Epithelial cell of prostate (primary cell): ENCODE data around the gene ADGRD1.
"Not testable (repeated sequence)": the region's sequence is repeated elsewhere in the genome, so short reads cannot be mapped to it uniquely, and the experiment has no call there.

Experiments used
- DNase-seq: peaks from one replicate; pipeline ENCODE4 v3.0.0-alpha.2; 2011; ENCODE audit warnings: low read depth, low spot score
- H3K27ac ChIP-seq: fragments of 450-650 bp; 2 replicates; pipeline ENCODE4 v1.5.1; 2017; ENCODE audit warnings: mild to moderate bottlenecking

ADGRD1 gene

DNA sequence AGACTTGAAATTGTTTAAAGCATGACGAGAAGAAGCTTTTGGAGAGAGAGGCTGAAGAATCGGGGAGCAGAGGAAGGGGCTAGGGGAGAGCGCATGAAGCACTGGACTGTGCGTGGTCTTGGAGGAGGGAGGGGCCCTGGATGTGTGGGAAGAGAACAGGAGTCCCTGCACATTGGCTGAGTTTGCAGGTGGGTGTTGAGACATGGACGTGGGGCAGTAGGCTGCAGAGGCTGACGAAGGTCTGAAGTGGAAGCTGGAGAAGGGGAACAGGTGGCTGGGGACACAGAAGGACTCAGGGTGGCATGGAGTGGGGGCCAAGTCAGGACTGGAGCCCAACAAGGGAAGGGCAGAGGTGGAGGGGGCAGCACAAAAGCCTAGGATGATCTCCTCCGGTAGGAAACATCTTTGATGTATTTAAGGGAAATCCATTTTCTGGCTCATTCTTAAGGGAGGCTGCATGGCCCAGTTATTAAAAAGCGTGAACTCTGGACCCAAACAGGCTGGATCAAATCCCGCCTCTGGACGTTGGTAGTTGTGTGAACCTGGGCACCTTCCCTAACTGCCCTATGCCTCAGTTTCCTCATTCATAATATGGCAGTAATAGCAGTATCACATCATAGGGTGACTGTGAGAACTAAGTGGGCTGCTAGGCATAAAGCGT lies 29.0 kb downstream of the ADGRD1 start:
- H3K27ac ChIP-seq = no peak overlapping the region
- no peak for DNase-seq

DNA sequence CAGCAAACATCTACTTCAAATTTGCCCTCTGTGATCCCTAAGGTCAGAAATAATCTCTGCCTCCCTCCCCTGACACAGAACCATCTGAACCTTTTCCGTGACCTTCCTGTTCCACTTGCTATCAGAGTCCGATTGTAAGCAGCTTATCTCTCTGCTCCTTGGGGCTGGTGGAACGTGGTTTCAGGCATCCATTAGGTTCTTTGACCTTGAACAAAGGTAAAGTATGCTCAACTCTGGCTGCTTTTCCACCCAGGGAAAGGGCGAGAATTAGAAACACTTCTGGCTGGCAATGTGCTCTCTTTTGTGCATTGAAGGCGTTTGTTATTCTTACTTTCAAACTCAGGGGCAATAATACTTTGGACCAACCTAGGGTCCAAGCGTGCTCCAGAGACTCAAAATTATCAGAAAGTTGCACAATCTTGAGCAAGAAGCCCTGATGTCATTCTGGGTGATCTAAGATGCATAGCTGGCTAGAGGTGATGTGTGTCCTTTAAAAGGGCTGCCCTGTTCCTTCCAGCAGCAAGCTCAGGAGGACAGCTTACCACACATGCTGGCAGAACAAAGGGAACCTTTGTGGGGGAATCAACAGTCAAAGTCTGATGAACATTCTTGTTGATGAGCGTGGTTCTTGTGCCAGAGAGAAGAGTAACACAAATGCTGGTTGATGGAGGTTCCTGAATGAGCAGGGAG lies 29.8 kb downstream of the ADGRD1 start:
- no peak overlapping the region for H3K27ac ChIP-seq
- no peak for DNase-seq

DNA sequence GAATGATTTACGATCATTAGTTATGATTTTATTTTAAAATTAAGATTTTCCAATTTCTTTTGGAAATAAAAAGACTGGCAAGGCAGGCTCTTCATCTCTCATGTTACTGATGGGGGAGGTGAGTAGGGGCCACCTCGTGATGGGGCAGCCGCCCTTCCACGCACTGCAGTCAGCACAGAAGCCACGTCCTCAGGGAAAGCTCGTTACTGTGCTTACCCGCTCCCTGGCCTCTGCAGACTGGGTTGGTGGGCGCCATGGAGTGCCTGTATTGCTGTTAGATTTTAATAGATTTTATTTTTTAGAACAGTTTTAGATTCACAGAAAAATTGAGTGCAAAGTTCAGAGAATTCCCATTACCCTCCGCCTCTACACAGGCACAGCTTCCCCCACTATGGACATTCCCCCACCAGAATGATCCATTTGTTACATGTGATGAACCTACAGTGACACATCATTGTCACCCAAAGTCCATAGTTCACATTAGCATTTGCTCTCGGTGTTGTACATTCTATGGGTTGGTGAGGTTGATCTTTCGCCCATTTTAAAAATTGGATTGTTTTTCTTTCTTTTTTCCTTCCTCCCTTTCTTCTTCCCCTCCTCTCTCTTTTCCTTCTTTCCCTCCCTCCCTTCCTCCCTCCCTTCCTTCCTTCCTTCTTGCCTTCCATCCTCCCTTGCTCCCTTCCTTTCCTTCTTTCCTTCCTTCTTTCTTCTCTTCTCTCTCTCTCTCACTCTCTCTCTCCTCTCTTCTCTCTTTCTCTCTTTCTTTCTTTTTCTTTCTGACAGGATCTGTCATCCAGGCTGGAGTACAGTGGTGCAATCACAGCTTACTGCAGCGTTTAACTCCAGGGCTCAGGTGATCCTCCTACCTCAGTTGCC lies 30.7 kb downstream of the ADGRD1 start:
- no peak overlapping the region for H3K27ac ChIP-seq
- DNase-seq = no peak

DNA sequence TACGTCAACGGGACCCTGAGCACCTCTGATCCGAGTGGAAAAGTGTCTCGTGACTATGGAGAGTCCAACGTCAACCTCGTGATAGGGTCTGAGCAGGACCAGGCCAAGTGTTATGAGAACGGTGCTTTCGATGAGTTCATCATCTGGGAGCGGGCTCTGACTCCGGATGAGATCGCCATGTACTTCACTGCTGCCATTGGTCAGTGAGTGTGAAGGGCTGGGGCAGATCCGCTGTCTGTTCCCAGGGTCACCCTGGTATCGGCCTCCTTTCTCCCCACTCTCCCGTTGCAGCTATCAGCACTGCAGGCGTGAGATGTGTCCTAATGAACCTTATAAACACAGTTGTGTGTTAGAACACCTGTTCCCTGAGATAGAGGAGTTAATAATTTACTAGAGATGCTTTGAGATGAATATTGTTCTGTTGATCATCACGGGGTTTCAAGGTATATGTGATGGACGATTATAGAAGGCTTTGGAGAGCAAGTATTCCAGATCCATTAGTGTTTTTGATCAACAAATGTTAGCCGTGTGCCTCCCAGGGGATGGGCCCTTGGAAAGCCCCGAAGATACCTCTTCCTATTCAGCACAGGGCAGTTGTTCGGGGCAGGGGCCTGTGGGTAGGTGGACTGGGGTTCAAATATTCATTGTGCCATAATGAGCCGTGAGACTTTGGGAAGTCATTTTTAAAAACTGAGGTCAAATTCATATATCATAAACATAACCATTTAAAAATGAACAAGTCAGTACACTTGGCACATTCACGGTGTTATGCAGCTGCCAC lies 33.6 kb downstream of the ADGRD1 start:
- H3K27ac ChIP-seq = no peak overlapping the region
- no peak for DNase-seq

DNA sequence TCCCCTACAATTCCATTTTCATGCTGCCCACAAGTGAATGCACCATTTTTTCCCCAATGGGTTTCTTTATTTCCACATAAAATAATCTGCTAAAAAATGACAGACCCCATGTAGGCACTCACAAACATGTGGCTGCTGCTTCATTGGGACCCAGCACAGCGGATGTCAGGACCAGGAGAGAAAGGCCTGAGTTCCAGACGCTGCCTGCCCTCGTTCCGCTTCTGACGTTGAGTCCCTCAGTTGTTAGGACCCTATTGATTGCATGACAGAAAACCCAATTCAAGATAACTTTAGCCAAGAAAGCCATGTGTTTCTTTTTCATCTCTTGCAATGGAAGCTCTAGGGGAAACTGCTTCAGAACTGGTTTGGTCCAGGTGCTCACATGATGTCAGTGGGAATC lies 34.6 kb downstream of the ADGRD1 start:
- no peak for DNase-seq
- no peak overlapping the region for H3K27ac ChIP-seq

DNA sequence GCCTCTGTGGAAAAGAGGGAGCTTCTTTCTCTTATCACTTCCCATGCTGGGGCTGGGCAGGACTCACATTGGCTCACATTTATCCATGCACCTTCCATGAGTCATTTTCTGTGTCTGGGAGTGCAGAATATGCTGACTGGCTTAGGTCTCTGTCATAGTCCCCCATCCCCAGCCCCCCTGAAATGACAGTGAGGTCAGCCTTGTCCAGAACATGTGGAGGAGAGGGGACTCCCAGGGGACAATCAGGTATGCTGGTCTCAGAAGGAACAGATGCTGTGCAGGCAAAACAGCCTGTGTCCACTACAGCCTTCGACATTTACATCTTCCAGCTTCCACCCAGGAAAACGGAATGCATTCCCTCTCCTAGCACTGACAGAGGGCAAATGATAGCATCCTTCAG lies 35.0 kb downstream of the ADGRD1 start:
- no peak overlapping the region for H3K27ac ChIP-seq
- no peak for DNase-seq

DNA sequence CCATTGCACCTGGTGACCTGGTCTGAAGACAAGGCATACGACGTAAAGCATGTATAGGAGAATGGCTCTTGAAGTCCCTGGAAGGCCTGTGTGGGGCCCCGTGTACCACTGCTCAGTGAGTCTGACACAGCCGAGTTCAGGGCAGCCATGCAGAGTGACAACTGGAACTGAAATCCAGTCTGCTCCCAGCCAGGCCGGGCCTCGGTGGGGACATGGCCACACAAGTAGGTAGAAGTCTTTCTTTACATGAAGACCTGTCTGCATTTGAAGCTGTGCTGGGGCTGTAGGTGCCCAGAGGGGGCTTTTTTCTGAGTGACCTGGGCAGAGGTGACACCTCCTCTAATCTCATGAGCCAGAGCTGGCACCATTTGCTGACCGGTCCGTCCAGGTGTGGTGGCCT lies 35.7 kb downstream of the ADGRD1 start:
- DNase-seq = no peak
- no peak overlapping the region for H3K27ac ChIP-seq

DNA sequence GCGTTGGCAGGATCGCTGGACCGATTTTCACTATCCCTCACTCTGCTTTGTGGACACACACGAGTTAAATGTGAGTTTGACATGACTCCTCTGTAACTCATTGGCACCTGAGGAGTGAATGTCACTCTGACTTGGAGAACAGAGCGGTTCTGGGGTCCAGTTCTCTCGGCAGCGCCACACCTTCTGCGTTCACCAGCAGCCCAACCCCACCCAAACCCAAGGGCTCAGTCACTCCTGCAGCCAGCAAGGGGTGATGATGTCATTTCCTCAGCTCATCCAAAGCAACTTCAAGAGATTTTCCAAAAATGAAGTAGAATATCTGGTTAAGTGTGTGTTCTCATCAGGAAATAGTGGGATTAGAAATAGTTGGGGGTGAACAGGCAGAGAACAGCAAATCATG lies 36.3 kb downstream of the ADGRD1 start:
- no peak overlapping the region for H3K27ac ChIP-seq
- no peak for DNase-seq

DNA sequence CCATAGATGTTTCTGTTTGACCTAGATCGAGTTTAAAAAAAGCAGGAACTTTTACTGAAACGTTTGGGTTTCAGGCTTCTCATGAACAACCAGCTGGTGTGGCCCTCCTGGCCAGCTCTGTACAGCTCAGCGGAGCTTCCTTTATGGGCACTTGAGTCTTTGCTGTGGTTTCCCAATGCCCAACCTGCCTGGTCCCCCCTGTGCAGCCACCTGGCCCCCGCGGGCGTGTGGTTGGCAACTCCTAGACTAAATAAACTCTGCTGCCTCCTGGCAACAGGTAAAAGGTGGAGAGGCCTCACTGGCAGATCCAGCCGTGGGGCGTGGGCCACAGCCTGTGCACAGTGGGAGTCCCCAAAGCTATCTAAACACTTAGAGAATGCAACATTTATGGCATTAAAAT lies 38.7 kb downstream of the ADGRD1 start:
- no peak for DNase-seq
- H3K27ac ChIP-seq = no peak overlapping the region

DNA sequence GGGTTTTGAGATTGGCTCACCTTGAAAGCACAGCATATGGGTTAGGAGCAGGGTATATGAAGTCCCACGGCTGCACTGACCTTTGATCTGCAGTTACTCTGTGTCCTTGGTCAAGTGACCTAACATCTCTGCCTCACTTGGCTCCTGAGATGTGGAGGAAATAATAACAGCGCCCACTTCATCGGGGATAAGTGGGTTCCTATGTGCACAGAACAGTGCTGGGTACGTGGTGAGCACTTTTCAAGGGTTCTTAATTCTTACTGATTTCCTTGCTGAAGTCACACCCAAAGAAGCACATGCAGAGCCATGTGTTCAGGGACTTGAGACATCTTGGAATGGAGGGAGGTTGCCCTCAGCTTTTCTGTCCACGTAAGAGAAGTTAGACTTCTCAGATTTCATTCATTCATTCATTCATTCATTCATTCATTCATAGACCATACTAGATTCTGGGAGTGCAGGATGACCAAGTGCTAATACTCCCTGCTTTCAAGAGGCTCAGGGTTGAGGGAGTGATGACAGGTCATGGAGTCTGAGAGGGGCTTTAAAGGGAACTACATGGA lies 39.4 kb downstream of the ADGRD1 start:
- H3K27ac ChIP-seq = no peak overlapping the region
- DNase-seq = no peak

DNA sequence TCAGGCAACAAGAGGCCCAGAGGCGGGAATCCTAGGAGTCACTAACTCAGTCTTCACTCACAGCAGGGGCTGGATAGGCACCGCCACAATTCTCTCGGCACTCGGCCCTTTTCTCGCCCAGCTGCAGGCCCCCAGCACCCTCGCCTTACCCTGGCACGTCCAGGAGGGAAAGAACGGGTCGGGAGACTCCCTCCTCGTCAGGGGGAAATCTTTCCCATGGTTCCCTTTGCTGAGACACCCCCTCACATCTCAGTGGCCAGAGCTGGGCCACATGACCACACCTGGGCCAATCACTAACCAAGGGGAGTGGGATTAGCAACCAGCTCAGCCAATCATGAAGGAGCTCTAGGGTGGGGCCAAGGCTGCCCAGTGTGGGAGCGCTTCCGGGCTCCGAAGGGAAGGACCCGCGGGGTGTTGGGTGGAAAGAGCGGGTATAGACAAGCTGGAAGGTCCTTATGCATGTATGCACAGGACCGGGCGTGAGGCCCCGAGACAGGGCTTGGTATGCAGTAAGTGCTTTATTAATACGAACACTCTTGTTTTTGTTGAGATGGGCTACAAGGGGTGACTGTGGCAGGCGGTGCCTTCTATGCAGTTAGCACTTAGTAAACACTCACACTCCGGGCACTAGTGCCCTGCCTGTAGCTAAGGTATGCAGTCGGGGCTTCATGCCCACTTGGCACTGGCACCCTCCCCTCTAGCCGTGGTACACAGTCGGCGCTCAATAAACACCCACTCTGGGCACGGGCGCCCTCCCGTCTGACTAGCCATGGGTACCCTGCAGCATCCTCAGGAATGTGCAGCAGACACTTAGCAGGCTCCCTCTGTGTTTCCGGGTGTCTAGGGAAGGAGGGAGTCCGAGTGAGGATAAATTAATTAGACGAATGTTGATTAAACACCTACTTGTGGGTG lies 40.3 kb downstream of the ADGRD1 start:
- DNase-seq = no peak

DNA sequence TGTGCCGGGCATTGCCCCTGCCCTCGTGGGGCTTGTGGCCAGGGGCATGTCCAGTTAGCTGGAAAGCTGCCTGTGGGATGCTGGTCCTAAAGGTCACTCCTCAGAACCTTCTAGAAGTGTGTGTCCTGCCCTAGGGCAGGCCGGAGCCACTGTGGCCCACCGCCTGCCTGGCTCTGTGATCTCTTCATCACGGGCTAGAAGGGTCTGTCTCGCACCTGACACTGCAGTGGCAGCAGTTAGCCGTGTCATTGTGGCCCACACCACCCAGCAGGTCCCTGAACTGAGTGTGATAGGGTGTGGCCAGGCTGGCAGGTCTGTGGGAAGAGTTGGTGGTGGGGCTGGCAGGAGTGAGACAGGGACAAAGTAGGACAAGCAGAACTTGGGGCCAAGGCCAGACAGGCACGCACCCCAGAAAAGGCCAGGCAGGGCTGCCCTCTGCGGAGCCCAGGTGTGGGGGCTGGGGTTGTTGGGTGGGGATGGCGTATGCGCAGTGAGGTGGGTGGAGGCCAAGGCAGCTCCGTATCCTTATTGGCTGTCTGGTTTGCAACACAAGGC lies 41.2 kb downstream of the ADGRD1 start:
- no peak for DNase-seq
- no peak overlapping the region for H3K27ac ChIP-seq

More for the DNA sequence above, 40.3 kb downstream of the ADGRD1 start:
- no peak overlapping the region for H3K27ac ChIP-seq

DNA sequence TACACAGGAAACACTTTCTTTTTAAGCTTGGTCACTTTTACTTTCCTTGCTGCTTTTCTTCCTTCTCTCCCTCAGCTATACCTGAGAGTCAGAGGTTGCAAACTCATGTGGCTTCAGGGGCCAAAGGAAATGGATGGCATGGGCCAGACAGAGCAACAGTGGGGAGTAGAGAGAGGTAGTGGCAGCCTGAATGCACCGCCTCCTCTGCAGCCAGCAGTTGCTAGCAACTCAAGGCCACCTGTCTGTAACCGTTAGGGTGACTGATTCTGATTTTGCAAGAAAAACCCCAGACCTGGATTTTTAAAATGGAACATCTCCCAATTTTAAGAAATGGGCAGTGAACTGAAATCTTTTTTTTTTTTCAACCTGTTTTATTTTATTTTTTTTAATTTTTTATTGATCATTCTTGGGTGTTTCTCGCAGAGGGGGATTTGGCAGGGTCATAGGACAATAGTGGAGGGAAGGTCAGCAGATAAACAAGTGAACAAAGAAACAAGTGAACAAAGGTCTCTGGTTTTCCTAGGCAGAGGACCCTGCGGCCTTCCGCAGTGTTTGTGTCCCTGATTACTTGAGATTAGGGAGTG lies 41.8 kb downstream of the ADGRD1 start:
- H3K27ac ChIP-seq, DNase-seq: not testable (repeated sequence)

DNA sequence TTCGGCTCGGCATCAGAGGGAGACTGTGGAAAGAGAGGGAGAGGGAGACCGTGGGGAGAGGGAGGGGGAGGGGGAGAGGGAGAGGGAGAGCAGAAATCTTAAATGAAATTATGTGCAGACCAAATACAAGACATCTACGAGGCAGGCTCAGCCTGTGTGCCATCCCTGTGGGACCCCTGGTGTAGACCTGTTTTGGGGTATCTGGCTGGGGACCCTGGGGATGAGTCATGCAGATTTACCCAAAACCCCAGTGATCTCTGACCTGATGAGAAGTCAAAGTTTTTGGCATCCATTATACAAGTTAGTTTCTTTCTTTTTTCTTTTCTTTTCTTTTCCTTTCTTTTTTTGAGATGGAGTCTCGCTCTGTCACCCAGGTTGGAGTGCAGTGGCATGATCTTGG lies 44.4 kb downstream of the ADGRD1 start:
- H3K27ac ChIP-seq = no peak overlapping the region
- DNase-seq = no peak

DNA sequence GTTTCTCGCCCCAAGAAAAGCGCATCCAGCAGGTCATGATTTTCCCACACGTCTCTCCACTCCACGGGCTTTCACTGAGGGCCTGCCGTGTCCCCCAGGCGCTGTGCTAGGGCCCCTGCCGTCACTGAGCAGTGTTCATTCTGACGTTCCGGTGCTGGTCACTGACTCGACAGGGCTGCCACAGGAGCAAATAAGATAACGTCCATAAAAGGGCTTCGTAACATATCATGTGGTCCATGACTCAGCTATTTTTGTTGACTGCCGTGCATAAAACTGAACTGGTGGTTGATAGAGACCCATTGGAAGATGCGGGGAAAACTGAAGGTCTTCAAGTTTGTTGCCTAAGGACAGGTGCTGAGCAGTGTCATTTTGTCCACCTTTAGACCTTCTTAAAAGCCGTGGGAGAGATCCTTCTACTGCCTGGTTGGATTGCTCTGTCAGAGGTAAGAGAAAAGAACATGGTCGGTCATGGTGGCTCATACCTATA lies 46.3 kb downstream of the ADGRD1 start:
- H3K27ac ChIP-seq = no peak overlapping the region
- DNase-seq = no peak

DNA sequence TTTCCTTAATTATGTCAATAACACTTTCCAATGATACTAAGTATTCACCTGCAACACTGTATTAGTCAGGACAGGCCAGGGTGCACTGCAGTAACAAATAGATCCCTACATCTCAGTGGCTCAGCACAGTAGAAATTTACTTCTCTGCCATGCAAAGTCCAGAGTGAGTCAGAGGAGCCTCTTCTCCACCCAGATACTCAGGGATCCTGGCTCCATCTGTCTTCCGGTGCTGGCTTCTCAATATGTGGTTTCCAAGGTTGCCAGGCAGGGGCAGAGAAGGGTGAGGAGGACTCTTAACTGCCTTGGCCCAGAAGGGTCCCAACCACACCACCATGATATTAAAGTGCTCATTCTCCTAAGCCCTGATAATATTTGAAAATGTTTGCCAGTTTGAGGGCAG lies 47.8 kb downstream of the ADGRD1 start:
- H3K27ac ChIP-seq = no peak overlapping the region
- no peak for DNase-seq

DNA sequence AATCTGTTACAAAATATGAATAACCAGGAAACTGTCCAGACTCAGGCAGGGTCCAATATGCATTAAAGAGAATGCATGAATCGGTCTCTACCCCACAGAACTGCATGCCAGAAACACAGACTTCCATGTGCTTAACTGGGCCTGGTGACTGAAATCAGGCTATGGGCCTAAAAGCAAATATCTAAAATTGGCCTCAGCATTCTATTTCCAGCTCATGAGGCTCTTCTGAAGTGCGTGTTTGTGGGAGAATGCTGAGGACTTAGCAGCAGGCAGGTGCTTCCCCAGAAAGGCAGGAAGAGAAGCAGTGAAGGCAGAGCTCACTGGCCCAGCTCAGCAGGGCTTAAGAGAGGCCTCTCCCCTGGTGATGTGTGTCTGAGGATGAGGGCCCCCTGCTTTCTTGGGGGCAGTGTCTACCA lies 48.5 kb downstream of the ADGRD1 start:
- no peak overlapping the region for H3K27ac ChIP-seq
- no peak for DNase-seq

DNA sequence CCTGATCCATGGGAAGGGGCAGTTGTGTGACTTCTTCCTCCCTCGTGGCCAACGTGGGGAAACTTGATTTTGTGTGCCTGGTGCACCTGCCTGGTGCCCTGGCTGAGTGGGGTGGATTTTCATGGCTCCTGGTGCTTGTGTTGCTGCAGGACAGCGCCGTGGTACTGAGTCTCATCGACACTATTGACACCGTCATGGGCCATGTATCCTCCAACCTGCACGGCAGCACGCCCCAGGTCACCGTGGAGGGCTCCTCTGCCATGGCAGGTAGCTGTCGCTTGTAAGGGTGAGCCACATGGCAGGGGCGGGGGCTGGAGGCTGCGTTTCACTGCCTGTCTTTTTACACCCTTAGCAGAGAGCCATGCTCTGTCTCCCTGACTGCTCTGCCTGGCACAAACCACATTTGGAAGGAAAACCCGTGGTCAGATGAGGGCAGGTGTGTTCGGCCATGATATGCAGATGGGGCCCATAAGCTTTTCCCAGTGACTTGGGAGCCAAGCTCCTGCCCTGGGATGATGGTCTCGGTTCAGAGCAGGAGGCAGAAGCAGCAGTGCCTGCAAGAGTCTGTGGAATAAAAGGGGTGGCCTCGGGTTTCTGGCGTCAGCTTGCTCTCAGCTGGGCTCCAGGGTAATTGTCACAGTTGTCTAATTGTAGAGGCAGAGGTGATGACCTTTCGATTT lies 49.5 kb downstream of the ADGRD1 start:
- no peak overlapping the region for H3K27ac ChIP-seq
- no peak for DNase-seq
